ENCODE measurements around the gene S100A1.

DNA sequence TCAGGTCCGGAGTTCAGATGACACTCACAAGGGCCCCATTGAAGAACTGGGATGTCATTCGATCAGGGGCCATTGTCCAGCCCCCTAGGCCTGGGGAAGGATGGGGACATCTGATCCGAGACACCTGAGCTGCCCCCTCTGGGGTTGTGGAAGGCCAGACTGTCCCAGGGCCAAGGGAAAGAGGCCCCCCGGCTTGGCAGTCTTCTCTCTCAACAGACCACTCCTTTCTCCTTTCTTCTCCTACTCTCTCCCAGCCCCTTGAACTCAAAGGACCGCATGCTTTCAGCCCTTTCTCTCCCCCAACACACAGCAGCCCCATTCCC, 1.1 kb downstream of the S100A1 start:
- TF ChIP-seq, protein P1, sequence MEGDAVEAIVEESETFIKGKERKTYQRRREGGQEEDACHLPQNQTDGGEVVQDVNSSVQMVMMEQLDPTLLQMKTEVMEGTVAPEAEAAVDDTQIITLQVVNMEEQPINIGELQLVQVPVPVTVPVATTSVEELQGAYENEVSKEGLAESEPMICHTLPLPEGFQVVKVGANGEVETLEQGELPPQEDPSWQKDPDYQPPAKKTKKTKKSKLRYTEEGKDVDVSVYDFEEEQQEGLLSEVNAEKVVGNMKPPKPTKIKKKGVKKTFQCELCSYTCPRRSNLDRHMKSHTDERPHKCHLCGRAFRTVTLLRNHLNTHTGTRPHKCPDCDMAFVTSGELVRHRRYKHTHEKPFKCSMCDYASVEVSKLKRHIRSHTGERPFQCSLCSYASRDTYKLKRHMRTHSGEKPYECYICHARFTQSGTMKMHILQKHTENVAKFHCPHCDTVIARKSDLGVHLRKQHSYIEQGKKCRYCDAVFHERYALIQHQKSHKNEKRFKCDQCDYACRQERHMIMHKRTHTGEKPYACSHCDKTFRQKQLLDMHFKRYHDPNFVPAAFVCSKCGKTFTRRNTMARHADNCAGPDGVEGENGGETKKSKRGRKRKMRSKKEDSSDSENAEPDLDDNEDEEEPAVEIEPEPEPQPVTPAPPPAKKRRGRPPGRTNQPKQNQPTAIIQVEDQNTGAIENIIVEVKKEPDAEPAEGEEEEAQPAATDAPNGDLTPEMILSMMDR (conservative IDR thresholded peaks at IDR 0.05; ENCODE audit: low read depth, low read length), result no peak
- TF ChIP-seq EZH2 (IDR thresholded peaks at IDR 0.05; ENCODE audit: low read length, unreplicated experiment), result no peak

Measured in PC-3 (cell line).